Epithelial cell of umbilical artery (primary cell): ENCODE results near the gene ERG28. TPM values are rescaled to one million over a fixed set of nuclear protein-coding genes. Genes with fewer than 3 reads are reported as not detected.

Experiments used
- total RNA-seq: library from RNA; depleted of rRNA; stranded (reverse); fragments of >200 nt; gene quantifications from 2 replicates; pipeline ENCODE4 v1.2.3, GENCODE V29; 2014

The ERG28 gene, protein sequence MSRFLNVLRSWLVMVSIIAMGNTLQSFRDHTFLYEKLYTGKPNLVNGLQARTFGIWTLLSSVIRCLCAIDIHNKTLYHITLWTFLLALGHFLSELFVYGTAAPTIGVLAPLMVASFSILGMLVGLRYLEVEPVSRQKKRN
- 5.2 and 7.6 TPM in 2 replicates for total RNA-seq

DNA sequence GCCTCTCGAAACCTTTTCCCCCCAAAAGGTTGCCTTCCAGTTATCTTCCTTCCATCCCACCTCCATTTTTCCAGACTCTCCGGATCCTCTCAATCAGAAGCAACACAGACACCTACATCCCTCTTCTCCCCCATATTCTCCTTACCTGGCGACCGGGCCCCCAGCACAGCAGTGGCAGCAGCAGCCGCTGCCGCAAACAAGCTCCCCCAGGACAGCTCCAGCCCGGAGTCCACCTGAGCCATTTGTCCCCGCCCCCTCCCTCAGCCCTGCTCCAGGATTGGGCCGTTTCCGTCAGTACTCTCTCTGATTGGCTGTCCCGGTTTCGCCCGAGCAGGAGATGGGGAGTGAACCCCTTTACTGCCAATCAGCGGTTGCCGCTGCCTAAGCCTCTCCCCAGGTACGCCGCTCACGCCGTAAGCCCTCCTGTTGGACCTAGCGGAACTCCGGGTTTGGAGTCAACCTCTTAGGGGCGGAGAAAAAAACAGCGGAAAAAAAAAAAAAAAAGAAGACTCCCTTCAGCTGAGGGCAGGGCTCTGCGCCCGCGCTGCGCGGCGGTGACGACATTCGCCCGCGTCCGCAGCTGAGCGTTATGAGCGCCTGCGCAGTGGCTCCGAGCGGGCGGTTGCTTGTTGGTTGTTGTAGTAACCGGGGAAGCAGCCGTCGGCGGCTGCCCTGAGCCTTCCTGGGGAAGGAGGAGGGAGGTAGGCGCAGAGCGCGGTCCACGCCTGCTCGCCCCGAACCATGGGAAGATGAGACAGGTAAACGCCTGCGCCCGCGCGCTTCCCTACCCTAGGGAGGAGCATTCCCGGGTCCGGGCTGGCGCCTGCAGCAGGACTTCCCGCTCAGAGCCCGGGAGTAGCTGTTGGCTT lies at the start of gene ERG28, which contains the start of gene TTLL5:
TSS of gene ERG28 (minus strand) at position 247 of the 869 bp plus-strand sequence. CDS start 3,374 bp downstream, outside the sequence.
TSS of gene TTLL5 (plus strand) at position 617 of the 869 bp plus-strand sequence. CDS start 1,904 bp downstream, outside the sequence.

Other genes starting within 250 kb of the ERG28 start
- 4.5 and 18.8 TPM in 2 replicates for gene JDP2, start 232.9 kb downstream of the ERG28 start, total RNA-seq
- not detected in 2 replicates for gene BATF, start 138.4 kb downstream of the ERG28 start, total RNA-seq
- gene FLVCR2, start 82.3 kb downstream of the ERG28 start, total RNA-seq: 0.32 and 0.46 TPM in 2 replicates
- gene TTLL5, start 370 bp upstream of the ERG28 start, total RNA-seq: 20.5 and 21.1 TPM in 2 replicates